ENCODE data around the gene SPR.
"Not testable (repeated sequence)": the region's sequence is repeated elsewhere in the genome, so short reads cannot be mapped to it uniquely, and the experiment has no call there.

Gene SPR

GRCh38 chr2:72895154-72895553, 7.9 kb downstream of the SPR start:
- no peak overlapping the region for H3K27ac Mint-ChIP-seq
- H3K9me3 Mint-ChIP-seq: no peaks in the 10 kb centered on the region
- H3K4me1 Mint-ChIP-seq (ENCODE audit: low read depth): peaks cover 31% of the 10 kb centered on the region
- H3K4me3 Mint-ChIP-seq: no peak overlapping the region
- H3K36me3 Mint-ChIP-seq (ENCODE audit: low read depth): peaks cover 13% of the 10 kb centered on the region
- peaks cover 49% of the 10 kb centered on the region for H3K27me3 Mint-ChIP-seq
- intact Hi-C loops (cut with micrococcal nuclease): no loop called here

- Mint-ChIP-seq H3K36me3 (ENCODE audit: low read depth) (peaks cover 12% of the 10 kb centered on the region), H3K27me3 (peaks cover 56% of the 10 kb centered on the region), H3K9me3 (no peaks in the 10 kb centered on the region), H3K4me1 (ENCODE audit: low read depth) (peaks cover 27% of the 10 kb centered on the region), H3K4me3 (no peak overlapping the region), H3K27ac (no peak overlapping the region)
- intact Hi-C loops (cut with micrococcal nuclease): no loop called here
These were observed 8.6 kb downstream of the SPR start for GRCh38 chr2:72895759-72896281.

DNA sequence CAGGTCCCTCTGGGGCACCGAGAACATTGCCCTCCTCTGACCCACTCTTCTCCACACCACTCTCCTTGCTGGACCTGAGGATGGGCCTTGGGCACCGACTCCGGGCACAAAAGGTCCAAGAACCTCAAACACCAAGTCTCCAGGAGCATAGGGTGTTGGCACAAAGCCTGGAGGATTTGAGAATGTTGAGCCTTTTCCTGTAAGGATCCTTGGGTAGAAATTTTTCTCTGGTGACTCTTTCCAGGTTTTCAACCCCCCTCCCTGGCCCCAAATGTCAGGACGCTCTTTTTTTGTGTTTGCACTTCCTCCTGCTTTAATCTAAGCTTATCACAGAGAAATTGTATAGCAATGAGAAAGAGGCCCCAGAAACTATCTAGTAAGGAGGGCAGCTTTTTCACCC, 9.2 kb downstream of the SPR start:
- Mint-ChIP-seq H3K27me3 (peaks cover 62% of the 10 kb centered on the region), H3K4me1 (ENCODE audit: low read depth) (peaks cover 21% of the 10 kb centered on the region)
- intact Hi-C loops (cut with micrococcal nuclease): no loop called here

DNA sequence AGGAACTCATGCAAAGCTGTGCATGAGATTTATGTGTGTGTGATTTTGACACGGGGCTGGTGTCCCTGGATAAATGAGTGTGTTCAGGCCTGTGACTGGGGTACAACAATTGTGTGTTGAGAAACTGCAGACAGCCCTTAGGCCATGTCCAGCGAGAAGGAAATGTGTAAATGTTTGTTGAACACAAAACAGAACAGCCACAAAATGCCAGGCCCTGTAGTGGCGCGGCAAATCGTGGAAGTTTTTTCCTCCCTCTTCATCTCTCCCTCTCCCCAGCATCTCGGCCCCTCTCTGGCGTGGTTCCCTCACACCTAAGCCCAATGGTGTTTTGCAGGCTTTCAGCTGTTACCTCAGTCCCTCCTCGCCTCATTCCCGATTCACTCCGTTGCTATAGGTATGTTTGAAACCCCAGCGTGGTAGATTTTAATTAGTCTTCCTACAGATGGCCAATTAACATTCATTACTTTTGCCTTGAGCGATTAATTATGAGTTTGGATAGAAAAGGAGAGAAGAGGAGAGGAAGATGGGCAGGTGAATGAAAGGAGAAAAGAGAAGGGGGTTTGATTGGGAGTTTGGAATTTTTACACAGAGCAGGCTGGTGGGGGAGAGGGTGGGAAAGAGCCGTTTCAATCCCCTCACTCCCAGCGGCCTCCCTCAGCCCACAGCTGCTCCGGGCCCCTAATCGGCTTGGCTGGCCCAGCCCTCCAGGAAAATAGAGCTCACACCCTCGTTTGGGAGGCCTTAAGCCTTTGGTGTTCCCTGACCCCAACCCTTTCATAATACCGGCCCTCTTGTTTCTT, 10.8 kb downstream of the SPR start:
- intact Hi-C loops (cut with micrococcal nuclease): no loop called here
- H3K27me3 Mint-ChIP-seq: peaks cover 73% of the 10 kb centered on the region
- H3K36me3 Mint-ChIP-seq (ENCODE audit: low read depth): no peaks in the 10 kb centered on the region
- no peaks in the 10 kb centered on the region for H3K9me3 Mint-ChIP-seq
- peaks cover 8% of the 10 kb centered on the region for H3K4me1 Mint-ChIP-seq (ENCODE audit: low read depth)
- no peak overlapping the region for H3K4me3 Mint-ChIP-seq
- no peak overlapping the region for H3K27ac Mint-ChIP-seq

More for the DNA sequence above, 9.2 kb downstream of the SPR start:
- peaks cover 10% of the 10 kb centered on the region for H3K36me3 Mint-ChIP-seq (ENCODE audit: low read depth)
- no peaks in the 10 kb centered on the region for H3K9me3 Mint-ChIP-seq
- no peak overlapping the region for H3K4me3 Mint-ChIP-seq
- H3K27ac Mint-ChIP-seq: no peak overlapping the region

DNA sequence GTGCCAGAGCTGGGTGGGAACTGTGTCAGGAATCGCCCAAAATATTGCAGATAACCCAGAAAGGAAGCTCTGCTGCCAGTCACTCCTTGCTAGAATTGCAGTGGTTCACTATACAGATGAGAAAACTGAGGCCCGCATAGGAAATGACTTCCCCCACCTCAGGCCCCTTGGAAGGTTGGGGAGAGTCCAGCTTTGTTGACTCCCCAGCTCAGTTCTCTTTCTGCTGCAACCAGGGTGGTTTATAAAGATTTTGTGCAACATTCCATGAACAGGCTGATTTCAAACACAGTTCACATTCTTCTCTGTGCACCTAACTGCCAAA, 11.3 kb downstream of the SPR start:
- Mint-ChIP-seq H3K9me3 (no peaks in the 10 kb centered on the region), H3K4me1 (ENCODE audit: low read depth) (peaks cover 8% of the 10 kb centered on the region), H3K36me3 (ENCODE audit: low read depth) (no peaks in the 10 kb centered on the region), H3K27ac (no peak overlapping the region), H3K27me3 (peaks cover 75% of the 10 kb centered on the region), H3K4me3 (no peak overlapping the region)
- intact Hi-C loops (cut with micrococcal nuclease): no loop called here

GRCh38 chr2:72900191-72900825, 13.1 kb downstream of the SPR start:
- Mint-ChIP-seq H3K27ac (no peak overlapping the region), H3K36me3 (ENCODE audit: low read depth) (no peaks in the 10 kb centered on the region), H3K4me1 (ENCODE audit: low read depth) (peaks cover 6% of the 10 kb centered on the region), H3K27me3 (peaks cover 70% of the 10 kb centered on the region), H3K9me3 (no peaks in the 10 kb centered on the region), H3K4me3 (no peak overlapping the region)
- intact Hi-C loops (cut with micrococcal nuclease): no loop called here

DNA sequence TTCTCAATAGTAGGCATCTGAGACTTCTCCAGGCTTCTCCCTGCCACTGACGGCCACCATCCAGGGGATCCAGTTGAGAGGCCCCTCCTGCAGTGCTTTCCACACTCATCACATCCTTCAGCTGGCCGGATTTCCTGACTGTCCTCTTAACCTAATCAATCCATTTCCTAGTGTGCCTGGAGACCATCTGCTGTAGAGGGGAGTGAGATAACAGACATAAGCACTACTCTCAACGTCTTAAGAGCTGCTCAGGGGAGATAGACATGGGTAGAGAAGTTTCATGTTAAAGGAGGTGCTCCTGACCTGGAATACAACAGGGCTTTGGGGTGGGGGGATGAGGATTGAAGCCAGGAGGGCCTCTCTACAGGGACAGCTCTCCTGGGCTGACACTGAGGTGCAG, 14.2 kb downstream of the SPR start:
- Mint-ChIP-seq H3K4me1 (ENCODE audit: low read depth) (no peaks in the 10 kb centered on the region), H3K9me3 (no peaks in the 10 kb centered on the region), H3K36me3 (ENCODE audit: low read depth) (no peaks in the 10 kb centered on the region), H3K27me3 (peaks cover 69% of the 10 kb centered on the region), H3K4me3 (no peak overlapping the region), H3K27ac (no peak overlapping the region)
- intact Hi-C loops (cut with micrococcal nuclease): no loop called here

DNA sequence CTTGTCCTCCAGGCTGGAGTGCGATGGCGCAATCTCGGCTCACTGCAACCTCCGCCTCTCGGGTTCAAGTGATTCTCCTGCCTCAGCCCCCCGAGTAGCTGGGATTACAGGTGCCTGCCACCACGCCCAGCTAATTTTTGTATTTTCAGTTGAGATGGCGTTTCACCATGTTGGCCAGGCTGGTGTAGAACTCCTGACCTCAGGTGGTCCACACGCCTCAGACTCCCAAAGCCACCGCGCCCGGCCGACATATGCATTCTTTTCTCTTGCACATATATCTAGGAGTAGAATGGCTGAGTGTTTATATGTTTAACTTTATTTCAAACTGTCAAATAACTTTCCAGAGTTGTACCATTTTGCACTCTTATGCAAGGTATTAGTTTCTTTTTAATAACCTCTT, 20.2 kb downstream of the SPR start:
- intact Hi-C loops (cut with micrococcal nuclease); H3K27ac Mint-ChIP-seq; H3K4me1 Mint-ChIP-seq (ENCODE audit: low read depth); H3K9me3 Mint-ChIP-seq; H3K4me3 Mint-ChIP-seq; H3K36me3 Mint-ChIP-seq (ENCODE audit: low read depth): not testable (repeated sequence)
- H3K27me3 Mint-ChIP-seq: peaks cover 81% of the 10 kb centered on the region

DNA sequence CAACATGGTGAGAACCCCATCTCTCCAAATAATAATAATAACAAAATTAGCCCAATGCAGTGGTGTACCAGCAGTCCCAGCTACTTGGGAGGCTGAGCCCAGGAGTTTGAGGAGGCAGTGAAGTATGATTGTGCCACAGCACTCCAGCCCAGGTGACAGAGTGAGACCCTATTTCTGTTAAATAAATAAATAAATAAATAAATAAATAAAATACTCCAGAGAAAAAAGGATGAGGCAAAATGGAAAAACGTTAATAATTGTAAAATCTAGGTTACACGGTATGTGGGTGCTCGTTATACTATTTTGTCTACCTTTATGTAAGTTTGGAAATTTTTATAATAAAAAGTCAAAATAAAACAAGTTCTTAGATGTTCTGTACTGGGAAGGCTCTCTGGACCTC, 21.5 kb downstream of the SPR start:
- no peak overlapping the region for H3K4me3 Mint-ChIP-seq
- intact Hi-C loops (cut with micrococcal nuclease): no loop called here
- H3K36me3 Mint-ChIP-seq (ENCODE audit: low read depth): no peaks in the 10 kb centered on the region
- H3K9me3 Mint-ChIP-seq: no peaks in the 10 kb centered on the region
- H3K27me3 Mint-ChIP-seq: peaks cover 78% of the 10 kb centered on the region
- no peaks in the 10 kb centered on the region for H3K4me1 Mint-ChIP-seq (ENCODE audit: low read depth)
- no peak overlapping the region for H3K27ac Mint-ChIP-seq

DNA sequence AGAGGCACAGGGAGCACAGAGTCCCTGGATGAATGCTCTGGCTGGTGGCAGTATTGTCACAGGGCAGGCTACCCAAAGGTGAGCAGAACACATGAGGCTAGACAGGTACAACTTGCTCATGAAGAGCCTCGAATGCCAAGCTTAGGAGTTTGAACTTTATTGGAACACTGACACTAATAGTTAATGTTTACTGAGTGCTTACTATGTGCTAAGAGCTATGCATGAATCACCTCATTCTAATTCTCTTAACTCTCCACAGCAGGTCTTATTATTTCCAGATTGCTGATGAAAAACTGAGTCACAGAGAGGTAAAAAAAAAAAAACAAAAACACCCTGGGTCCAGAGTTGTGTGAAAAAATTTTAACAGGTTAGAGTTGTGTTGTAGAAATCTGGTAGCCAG, 24.0 kb downstream of the SPR start:
- intact Hi-C loops (cut with micrococcal nuclease): no loop called here
- Mint-ChIP-seq H3K4me3 (no peak overlapping the region), H3K27ac (no peak overlapping the region), H3K27me3 (peaks cover 85% of the 10 kb centered on the region), H3K36me3 (ENCODE audit: low read depth) (no peaks in the 10 kb centered on the region), H3K4me1 (ENCODE audit: low read depth) (peaks cover 13% of the 10 kb centered on the region), H3K9me3 (no peaks in the 10 kb centered on the region)

DNA sequence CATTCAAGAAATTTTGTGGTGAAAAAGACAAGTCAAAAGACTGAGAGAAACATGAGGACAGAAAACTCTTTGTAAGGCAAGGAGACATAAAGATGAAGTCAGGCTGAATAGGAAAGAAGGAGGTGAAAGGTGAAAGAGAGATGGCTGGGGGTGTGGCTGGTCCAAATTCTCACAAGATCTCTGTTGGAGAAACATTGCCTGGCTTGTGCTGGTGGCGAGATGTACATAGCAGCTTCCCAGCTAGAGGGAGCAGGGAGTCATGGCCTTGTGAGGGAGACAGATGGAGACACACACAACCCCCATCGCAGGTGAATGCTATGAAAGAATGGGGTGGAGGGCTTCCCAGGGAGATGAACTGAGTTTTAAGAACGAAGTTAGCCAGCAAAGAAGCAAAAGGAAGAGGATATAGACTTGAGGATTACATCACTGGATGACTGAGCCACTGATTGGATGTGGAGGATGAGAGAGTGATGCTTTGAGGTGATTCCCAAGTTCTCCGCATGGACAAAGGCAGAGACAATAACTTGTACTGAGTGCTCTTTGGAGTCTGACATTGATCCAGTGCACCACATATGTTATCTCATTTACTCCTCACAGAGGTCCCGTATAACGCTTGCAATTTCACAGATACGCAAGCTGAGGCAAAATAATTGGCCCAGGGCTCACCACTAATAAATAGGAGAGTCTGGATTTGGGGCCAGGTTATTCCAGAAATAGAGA, 26.4 kb downstream of the SPR start:
- Mint-ChIP-seq H3K9me3 (no peaks in the 10 kb centered on the region), H3K27me3 (peaks cover 81% of the 10 kb centered on the region), H3K4me1 (ENCODE audit: low read depth) (peaks cover 26% of the 10 kb centered on the region), H3K27ac (no peak overlapping the region), H3K4me3 (no peak overlapping the region), H3K36me3 (ENCODE audit: low read depth) (no peaks in the 10 kb centered on the region)
- intact Hi-C loops (cut with micrococcal nuclease): no loop called here

DNA sequence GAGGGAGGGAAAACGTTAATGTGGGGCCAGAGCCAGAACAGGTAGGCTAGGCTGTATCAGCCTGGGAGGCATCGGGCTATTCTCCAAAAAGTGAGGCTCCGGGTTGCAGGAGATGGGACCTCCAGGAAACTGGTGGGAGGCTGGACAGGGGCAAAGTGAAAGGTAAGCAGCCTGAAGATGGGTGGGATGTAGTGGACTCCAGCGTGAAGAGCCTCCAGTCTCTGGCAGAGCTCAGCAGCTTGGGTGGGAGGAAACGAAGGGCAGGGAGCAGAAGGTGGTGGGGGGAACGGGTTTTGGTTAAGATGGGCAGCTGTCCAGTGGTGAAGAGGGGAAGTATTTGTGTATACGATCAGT, 27.0 kb downstream of the SPR start:
- Mint-ChIP-seq H3K4me3 (no peak overlapping the region), H3K27ac (no peak overlapping the region), H3K9me3 (no peaks in the 10 kb centered on the region), H3K36me3 (ENCODE audit: low read depth) (no peaks in the 10 kb centered on the region), H3K4me1 (ENCODE audit: low read depth) (peaks cover 28% of the 10 kb centered on the region), H3K27me3 (peaks cover 84% of the 10 kb centered on the region)
- intact Hi-C loops (cut with micrococcal nuclease): no loop called here

GRCh38 chr2:72914589-72915319, 27.5 kb downstream of the SPR start:
- Mint-ChIP-seq H3K9me3 (no peaks in the 10 kb centered on the region), H3K4me1 (ENCODE audit: low read depth) (peaks cover 28% of the 10 kb centered on the region), H3K4me3 (no peak overlapping the region), H3K27me3 (peaks cover 84% of the 10 kb centered on the region), H3K36me3 (ENCODE audit: low read depth) (no peaks in the 10 kb centered on the region), H3K27ac (no peak overlapping the region)
- intact Hi-C loops (cut with micrococcal nuclease): no loop called here

Measured in dendritic cell treated with granulocyte-macrophage colony-stimulating factor and Interleukin-4, amounts not matched to agents 40 ng/mL and 50 ng/mL, for 4 days (primary cell).